Fibroblast of upper back skin (primary cell): Measurements from ENCODE around the gene SPACDR.
"Not testable (repeated sequence)": the region's sequence is repeated elsewhere in the genome, so short reads cannot be mapped to it uniquely, and the experiment has no call there.

Source experiments
- DNase-seq: peaks from one replicate; pipeline ENCODE4 v3.0.0-alpha.2; 2013

The SPACDR gene, protein sequence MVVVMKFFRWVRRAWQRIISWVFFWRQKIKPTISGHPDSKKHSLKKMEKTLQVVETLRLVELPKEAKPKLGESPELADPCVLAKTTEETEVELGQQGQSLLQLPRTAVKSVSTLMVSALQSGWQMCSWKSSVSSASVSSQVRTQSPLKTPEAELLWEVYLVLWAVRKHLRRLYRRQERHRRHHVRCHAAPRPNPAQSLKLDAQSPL

GRCh38 chr7:100464210-100464660 is at the start of gene SPACDR:
TSS of gene SPACDR (minus strand) at chr7:100464260. CDS start at chr7:100464025, 235 bp downstream.
- no peak for DNase-seq

GRCh38 chr7:100513212-100513810 is 49.3 kb upstream of the SPACDR start:
- DNase-seq, result no peak

GRCh38 chr7:100510437-100511239 is 46.6 kb upstream of the SPACDR start:
- DNase-seq, result no peak

- DNase-seq, result peak; percentile 95
Observed at GRCh38 chr7:100509231-100509630, 45.2 kb upstream of the SPACDR start.

GRCh38 chr7:100506356-100506923 is 42.4 kb upstream of the SPACDR start:
- no peak for DNase-seq

GRCh38 chr7:100504887-100505611 is 41.0 kb upstream of the SPACDR start:
- DNase-seq, result no peak

GRCh38 chr7:100504031-100504430 is 40.0 kb upstream of the SPACDR start:
- DNase-seq, result not testable (repeated sequence)

DNA sequence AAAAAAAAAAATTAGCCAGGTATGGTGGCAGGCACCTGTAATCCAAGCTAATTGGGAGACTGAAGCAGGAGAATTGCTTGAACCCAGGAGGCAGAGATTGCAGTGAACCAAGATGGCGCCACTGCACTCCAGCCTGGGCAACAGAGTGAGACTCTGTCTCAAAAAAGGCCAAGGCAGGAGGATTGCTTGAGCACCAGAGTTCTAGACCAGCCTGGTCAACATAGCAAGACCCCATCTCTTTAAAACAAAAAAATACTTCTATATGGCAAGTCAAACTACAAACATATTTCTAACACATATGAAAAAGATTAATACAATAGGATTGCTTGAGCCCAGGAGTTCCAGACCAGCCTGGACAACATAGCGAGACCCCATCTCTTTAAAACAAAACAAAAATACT is 36.7 kb upstream of the SPACDR start:
- DNase-seq, result not testable (repeated sequence)

DNA sequence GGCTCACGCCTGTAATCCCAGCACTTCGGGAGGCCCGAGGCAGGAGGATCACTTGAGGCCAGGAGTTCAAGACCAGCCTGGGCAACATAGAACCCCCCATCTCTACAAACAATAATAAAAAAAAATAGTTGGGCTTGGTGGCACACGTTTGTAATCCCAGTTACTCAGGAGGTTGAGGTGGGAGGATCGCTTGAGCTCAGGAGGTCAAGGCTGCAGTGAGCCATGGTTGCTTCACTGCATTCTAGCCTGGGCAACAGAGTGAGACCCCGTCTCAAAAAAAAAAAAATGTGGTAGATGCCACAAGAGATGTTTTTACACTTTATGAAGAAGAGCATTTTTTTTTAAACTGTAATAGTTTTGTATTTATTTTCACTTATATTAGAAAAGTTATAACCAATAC is 32.4 kb upstream of the SPACDR start:
- DNase-seq, result no peak

GRCh38 chr7:100493476-100494264 is 29.6 kb upstream of the SPACDR start:
- DNase-seq, result no peak

- DNase-seq, result no peak
Observed at GRCh38 chr7:100492738-100493475, 28.8 kb upstream of the SPACDR start.

DNA sequence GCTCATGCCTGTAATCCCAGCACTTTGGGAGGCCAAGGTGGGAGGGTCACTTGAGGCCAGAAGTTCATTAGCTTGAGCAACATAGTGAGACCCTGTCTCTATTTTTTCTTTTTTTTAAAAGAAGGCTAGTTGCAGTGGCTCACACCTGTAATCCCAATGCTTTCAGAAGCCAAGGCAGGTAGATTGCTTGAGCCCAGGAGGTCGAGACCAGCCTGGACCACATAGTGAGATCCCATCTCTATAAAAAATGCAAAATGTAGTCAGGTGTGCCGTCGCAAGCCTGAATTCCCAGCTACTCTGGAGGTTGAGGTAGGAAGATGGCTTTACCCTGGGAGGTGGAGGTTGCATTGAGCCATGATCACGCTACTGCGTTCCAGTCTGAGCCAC is 27.1 kb upstream of the SPACDR start:
- DNase-seq, result no peak

- no peak for DNase-seq
Observed at GRCh38 chr7:100490483-100491191, 26.6 kb upstream of the SPACDR start.

DNA sequence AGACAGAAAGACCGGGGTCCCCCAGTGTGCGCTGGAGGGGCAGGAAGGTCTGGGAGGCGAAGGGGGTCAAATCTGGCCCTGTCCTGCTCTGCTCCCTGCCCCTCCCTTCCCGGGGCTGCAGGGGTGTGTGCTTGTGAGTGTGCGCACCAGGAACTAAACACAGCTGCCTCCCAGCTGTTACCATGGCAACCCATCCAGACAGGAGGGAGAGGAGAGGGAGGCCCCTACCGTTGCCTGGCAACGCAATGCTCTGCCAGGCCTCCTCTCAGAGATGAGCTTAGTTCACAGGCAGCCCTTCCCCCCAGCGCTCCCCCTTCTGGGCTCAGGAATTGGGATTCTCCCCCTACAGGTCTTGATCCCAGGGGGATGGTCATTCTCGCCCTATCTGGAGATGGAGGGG is 25.8 kb upstream of the SPACDR start:
- DNase-seq, result peak; percentile 94

DNA sequence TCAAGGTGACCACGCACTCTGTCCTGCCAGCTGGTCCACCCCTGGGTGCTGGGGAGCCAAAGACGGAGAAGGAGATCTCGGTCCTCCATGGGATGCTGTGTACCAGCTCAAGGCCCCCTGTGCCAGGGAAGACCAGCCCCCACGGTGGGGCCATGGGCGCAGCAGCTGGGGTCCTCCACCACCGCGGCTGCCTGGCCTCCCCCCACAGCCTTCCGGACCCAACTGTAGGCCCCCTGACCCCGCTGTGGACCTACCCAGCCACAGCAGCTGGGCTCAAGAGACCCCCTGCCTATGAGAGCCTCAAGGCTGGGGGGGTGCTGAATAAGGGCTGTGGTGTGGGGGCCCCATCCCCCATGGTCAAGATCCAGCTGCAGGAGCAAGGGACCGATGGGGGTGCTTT is 25.1 kb upstream of the SPACDR start:
- DNase-seq, result no peak

DNA sequence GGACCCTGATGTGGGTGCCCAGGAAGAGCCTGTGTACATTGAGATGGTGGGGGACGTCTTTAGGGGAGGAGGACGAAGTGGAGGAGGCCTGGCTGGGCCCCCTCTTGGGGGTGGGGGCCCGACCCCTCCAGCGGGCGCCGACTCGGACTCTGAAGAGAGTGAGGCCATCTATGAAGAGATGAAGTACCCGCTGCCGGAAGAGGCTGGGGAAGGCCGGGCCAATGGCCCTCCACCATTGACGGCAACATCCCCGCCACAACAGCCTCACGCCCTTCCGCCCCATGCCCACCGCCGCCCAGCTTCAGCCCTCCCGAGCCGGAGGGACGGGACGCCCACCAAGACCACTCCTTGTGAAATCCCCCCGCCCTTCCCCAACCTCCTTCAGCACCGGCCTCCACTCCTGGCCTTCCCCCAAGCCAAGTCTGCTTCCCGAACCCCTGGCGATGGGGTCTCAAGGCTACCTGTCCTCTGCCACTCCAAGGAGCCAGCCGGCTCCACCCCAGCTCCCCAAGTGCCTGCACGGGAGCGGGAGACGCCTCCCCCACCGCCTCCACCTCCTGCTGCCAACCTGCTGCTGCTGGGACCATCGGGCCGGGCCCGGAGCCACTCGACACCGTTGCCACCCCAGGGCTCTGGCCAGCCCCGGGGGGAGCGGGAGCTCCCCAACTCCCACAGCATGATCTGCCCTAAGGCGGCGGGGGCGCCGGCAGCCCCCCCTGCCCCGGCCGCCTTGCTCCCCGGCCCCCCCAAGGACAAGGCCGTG is 24.5 kb upstream of the SPACDR start:
- no peak for DNase-seq

- DNase-seq, result peak; percentile 37
Observed at GRCh38 chr7:100486753-100487446, 22.8 kb upstream of the SPACDR start.

DNA sequence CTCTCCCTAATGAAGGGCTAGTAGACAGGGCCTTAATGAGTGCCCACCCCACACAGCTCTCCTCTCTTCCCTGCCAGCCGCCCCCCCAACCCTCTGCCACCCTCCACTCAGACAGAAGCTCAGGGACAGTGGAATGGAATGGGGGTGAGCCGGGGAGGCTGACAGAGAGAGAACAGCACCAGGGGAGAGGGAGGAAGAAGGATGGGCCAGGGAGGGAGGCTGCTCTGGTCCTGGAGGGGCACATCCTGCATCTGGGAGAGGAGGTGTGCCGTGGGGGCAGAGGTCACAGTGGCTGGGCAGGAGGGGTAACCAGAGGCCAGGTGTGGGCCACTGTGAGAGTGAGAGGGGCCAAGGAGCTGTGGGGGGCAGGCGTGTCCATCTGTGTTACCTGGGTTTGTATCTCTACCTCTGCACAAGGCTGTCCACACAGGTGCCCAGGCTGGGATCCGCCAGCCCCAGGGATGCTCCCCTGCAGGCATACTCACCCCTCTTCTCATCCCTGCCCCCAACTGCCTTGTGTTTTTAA is 22.1 kb upstream of the SPACDR start:
- DNase-seq, result no peak

- no peak for DNase-seq
Observed at GRCh38 chr7:100485471-100485876, 21.4 kb upstream of the SPACDR start.
